UCSD-AML1 (cell line): ENCODE measurements around the gene LRP1.
A peak's percentile ranks its signal among the peaks of the same experiment; 100 is the strongest.

Experiments used
- DNase-seq: peaks from one replicate; lab custom pipeline; 2025; ENCODE audit not compliant: unreplicated experiment; lab: John Stamatoyannopoulos, UW

The LRP1 gene

GRCh38 chr12:57170927-57171326 is 42.6 kb downstream of the LRP1 start:
- DNase-seq, result no peak

DNA sequence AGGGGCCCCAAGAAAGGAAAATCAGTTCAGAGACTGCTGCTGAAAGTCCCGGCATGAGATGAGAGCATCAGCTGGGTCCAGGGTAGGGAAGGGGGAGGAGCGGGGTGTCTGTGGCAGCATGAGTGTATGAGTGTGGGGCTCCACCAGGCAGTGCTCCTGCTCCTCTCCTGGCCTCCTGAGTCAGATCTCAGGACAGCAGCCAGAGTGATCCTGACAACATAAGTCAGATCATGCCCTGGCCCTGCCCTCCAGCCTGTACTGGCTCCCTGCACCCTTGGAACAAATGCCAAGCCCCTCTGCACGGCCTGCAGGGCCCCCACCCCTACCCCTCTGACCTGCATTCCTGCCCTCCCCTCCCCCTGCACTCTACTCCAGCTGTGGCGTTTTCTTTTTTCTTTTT is 43.4 kb downstream of the LRP1 start:
- DNase-seq, result no peak

- peak; percentile 48 for DNase-seq
Measured at GRCh38 chr12:57173089-57173488, 44.8 kb downstream of the LRP1 start.

GRCh38 chr12:57173683-57174082 is 45.4 kb downstream of the LRP1 start:
- no peak for DNase-seq

- DNase-seq, result peak; percentile 75
Measured at GRCh38 chr12:57175428-57176138, 47.3 kb downstream of the LRP1 start.

DNA sequence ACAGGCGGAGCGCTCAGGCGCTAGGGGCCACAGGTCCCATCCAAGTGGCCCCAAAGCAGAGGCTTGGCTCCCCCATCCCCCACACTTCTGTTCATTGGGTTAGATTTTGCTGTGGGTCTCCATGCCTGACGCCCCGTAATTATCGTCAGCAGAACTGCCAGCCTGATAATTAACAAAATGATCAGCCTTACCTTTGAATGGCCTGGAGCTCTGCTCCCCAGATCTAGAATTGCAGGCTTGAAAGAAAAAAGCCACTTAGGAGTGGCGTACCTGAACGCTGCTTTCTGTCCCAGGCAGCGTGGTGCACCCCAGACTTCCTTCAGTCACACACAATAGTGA is 47.8 kb downstream of the LRP1 start:
- no peak for DNase-seq

DNA sequence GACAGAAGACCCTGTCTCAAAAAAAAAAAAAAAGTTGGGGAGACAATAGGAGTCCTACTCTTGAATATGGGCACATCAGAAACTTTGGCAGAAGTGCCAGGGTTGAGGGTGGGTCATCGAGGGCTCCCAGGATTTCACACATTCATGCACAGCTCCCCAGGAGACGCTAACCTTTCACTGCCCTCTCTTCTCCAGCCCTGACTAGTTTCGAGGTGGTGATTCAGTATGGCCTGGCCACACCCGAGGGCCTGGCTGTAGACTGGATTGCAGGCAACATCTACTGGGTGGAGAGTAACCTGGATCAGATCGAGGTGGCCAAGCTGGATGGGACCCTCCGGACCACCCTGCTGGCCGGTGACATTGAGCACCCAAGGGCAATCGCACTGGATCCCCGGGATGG is 48.6 kb downstream of the LRP1 start:
- no peak for DNase-seq

- DNase-seq, result no peak
Measured at GRCh38 chr12:57177354-57177753, 49.1 kb downstream of the LRP1 start.

DNA sequence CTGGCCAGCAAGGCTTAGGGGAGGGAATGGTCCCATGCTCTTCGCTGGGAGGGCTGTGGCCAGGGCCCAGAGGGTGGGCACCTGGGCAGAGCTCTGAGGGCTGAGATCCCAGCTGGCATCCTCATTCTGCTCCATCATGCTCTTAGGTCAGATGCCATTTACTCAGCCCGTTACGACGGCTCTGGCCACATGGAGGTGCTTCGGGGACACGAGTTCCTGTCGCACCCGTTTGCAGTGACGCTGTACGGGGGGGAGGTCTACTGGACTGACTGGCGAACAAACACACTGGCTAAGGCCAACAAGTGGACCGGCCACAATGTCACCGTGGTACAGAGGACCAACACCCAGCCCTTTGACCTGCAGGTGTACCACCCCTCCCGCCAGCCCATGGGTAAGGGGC is 49.9 kb downstream of the LRP1 start:
- no peak for DNase-seq

DNA sequence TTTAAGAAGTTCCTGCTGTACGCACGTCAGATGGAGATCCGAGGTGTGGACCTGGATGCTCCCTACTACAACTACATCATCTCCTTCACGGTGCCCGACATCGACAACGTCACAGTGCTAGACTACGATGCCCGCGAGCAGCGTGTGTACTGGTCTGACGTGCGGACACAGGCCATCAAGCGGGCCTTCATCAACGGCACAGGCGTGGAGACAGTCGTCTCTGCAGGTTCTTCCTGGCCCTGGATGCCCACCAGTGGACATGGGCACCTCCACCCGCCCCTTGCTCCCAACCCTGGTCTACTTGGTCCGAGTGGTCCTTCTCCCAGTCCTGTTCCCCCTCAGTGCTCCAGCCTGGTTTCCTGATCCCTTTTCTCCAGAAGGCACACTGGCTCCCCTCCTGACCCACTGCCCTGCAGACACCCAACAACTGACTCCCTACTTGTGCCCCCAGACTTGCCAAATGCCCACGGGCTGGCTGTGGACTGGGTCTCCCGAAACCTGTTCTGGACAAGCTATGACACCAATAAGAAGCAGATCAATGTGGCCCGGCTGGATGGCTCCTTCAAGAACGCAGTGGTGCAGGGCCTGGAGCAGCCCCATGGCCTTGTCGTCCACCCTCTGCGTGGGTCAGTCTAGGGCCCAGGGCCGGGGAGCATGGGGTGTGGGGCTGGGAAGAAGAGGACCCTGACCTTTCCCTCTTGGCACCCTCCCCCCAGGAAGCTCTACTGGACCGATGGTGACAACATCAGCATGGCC is 51.2 kb downstream of the LRP1 start:
- no peak for DNase-seq

DNA sequence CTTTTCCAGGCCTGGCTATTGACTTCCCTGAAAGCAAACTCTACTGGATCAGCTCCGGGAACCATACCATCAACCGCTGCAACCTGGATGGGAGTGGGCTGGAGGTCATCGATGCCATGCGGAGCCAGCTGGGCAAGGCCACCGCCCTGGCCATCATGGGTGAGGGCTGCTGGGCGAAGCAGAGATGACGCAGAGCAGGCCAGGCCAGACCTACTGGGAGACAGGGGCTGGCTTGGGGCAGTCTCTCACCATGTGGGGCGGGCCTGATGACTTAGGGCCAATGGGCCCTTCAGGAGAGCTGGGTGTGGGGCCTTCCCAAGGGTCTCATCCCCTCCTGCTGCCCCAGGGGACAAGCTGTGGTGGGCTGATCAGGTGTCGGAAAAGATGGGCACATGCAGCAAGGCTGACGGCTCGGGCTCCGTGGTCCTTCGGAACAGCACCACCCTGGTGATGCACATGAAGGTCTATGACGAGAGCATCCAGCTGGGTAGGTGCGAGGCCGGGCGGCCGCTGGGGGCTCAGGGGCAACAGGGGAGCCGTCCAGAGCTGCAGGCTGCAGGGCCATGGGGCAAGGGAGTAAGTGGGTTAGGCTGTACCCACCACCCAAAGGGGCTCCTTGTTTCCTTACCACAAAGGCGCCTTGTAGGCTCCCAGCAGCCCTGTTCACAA is 52.2 kb downstream of the LRP1 start:
- no peak for DNase-seq

GRCh38 chr12:57181072-57181471 is 52.8 kb downstream of the LRP1 start:
- DNase-seq, result no peak

DNA sequence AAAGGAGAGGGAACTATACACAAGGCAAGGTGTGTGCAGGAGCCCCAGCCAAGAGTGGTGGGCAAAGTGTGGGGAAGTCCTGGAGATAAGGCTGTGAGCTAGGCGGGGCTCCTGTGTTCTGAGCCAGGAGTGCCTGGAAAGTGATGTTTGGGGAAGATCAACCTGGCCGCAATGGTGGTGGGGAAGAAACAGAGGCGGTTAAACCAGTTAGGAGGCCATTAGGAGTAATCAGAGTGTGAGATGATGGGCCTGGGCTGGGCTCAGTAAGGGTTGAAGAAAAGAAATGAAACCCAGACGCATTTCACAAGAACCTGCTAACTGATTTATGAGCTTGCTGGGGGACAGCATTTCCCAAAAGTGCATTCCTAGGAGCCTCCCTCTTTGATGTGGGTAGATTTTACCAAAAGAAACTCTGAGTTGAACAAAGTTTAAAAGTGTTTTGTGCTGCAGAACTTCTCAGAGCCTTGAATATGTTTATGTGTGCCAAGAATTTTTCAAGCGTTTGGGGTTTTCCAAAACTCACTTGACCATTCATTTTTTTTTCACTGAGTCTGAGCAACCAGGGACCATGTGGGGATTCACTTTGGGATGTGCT is 53.4 kb downstream of the LRP1 start:
- DNase-seq, result no peak

- peak; percentile 64 for DNase-seq
Measured at GRCh38 chr12:57182918-57183575, 54.8 kb downstream of the LRP1 start.

- DNase-seq, result no peak
Measured at GRCh38 chr12:57183939-57184725, 55.8 kb downstream of the LRP1 start.

- DNase-seq, result no peak
Measured at GRCh38 chr12:57185403-57185802, 57.1 kb downstream of the LRP1 start.

GRCh38 chr12:57185906-57186508 is 57.7 kb downstream of the LRP1 start:
- DNase-seq, result no peak

GRCh38 chr12:57187222-57188089 is 59.2 kb downstream of the LRP1 start:
- no peak for DNase-seq

DNA sequence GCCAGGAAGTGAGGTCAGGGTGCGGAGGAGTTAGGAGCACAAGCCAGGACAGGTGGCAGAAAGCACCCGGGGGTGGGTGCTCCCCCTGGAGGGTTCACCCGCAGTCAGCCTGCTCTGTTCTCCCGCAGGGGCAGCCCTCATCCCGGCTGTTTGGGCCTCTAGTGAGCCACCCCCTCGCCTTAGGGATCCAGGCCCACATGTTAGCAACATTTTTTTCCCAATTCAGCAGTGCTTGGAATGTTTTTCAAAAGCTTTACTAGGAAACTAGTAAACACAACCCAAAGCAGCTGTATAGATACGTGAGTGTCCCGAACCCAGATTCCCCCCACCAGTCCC is 59.8 kb downstream of the LRP1 start:
- DNase-seq, result no peak
